Brain microvascular endothelial cell (primary cell): ENCODE results near the gene BEST2.
A peak's percentile ranks its signal among the peaks of the same experiment; 100 is the strongest.

Source experiments
- DNase-seq: peaks from one replicate; pipeline ENCODE4 v3.0.0-alpha.2; 2020
- H3K27ac ChIP-seq: fragments of 250-450 bp; sonication (Bioruptor Pico); 2 replicates; pipeline ENCODE4 v1.5.1; 2020; ENCODE audit warnings: mild to moderate bottlenecking, moderate library complexity
- H3K27me3 ChIP-seq: fragments of 250-450 bp; sonication (Bioruptor Pico); replicated peaks from 2 replicates; pipeline ENCODE4 v1.5.1; 2020; ENCODE audit warnings: mild to moderate bottlenecking
- H3K36me3 ChIP-seq: fragments of 250-450 bp; sonication (Bioruptor Pico); replicated peaks from 2 replicates; pipeline ENCODE4 v1.5.1; 2020; ENCODE audit warnings: mild to moderate bottlenecking
- H3K4me3 ChIP-seq: 2 replicates; pipeline ENCODE4 v1.5.1; 2011; ENCODE audit warnings: low read depth, mild to moderate bottlenecking, control low read depth, low read length, moderate library complexity
- in situ Hi-C: cut with HindIII; loops from 2 replicates; pipeline ENCODE4 v1.10.0; 2017; ENCODE audit warnings: low sequenced_read_pairs, low pct_ligation_motif_present
- TF ChIP-seq, protein P1 (sequence below): IDR thresholded peaks from 2 replicates; pipeline ENCODE4 v1.5.1; 2011; ENCODE audit warnings: low read depth, mild to moderate bottlenecking, moderate library complexity, low read length, control low read depth, inconsistent platforms; ENCODE audit errors: missing control alignments

Gene BEST2

DNA sequence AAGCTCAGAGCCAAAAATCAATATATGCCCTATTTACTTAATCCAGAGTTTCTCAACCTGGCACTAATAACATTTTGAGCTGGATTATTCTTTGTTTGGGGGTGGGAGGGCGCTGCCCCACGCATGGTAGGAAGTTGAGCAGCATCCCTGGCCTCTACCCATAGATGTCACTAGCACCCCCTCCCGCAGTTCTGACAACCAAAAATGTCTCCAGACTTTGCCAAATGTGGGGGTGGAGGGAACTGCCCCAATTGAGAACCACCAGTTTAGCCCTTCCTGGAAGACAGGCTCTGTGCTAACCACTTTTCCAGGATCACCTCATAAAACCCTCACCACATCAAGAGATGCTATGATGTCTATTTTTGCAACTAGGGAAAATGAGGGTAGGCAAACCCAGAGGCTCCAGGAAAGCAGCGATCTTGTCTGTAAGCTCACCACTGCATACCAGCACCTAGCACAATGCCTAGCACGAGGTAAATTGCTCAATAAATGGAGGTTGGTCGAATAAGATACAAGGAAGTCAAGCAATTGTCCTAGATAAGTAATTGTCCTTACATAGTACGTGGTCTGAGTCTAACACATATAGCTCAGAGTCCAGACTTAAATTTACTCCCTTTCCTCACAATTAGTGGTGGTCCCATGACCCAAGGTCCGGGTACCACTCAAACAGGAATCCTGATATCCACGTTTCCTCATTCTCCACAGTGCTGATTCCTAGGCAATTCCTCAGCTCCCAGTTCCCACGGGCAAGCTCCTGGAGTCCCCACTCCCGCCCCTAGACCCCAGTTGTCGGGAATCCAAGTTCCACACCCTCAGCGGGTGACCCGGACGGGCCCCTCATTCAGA lies 18.0 kb upstream of the BEST2 start:
- Histone ChIP-seq H3K27me3 (no peaks in the 10 kb centered on the region), H3K36me3 (peaks cover 28% of the 10 kb centered on the region), H3K4me3 (peak overlapping the region; percentile 94), H3K27ac (peak overlapping the region; percentile 89)
- in situ Hi-C loops: no loop called here
- TF ChIP-seq, protein P1, sequence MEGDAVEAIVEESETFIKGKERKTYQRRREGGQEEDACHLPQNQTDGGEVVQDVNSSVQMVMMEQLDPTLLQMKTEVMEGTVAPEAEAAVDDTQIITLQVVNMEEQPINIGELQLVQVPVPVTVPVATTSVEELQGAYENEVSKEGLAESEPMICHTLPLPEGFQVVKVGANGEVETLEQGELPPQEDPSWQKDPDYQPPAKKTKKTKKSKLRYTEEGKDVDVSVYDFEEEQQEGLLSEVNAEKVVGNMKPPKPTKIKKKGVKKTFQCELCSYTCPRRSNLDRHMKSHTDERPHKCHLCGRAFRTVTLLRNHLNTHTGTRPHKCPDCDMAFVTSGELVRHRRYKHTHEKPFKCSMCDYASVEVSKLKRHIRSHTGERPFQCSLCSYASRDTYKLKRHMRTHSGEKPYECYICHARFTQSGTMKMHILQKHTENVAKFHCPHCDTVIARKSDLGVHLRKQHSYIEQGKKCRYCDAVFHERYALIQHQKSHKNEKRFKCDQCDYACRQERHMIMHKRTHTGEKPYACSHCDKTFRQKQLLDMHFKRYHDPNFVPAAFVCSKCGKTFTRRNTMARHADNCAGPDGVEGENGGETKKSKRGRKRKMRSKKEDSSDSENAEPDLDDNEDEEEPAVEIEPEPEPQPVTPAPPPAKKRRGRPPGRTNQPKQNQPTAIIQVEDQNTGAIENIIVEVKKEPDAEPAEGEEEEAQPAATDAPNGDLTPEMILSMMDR: peak; percentile 70
- no peak for DNase-seq

DNA sequence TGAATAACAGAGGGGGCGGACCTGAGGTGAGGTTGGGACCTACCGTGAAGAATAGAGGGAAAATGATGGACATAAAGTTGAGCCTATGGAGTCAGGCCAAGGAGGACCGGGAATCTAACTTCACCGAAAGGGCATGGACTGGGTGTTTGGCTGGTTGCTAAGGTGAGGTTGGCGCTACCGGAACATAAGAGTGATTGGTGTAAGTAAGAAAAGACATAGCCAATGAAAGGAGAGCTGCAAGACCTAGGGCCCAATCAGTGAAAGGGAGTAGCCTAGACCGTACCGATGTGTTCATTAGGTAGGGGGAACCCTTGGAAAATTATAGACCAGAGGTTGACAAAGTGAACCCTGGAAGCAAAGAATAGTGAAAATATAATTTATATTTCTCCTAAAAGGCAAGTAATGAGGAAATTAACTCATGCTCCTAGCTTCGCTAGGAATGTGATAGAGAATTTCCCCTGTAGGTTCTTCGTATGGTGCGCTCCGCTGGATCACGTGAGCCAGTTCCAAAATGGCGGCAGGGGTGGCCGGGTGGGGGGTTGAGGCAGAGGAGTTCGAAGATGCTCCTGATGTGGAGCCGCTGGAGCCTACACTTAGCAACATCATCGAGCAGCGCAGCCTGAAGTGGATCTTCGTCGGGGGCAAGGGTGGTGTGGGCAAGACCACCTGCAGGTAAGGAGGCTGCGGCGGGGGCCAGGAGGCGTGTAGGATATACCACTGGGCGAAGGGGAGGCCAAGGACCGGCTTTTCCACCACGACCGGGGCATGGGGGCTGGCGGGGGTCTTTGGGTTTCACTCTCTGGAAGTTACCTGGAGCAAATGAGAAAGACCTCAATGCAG lies 14.4 kb upstream of the BEST2 start, which contains the start of gene GET3:
Gene GET3, plus strand, starts transcription at position 503 of the 840 bp plus-strand sequence. Its CDS starts 9 bp downstream, at position 512.
- TF ChIP-seq, protein P1: no peak
- in situ Hi-C loops: no loop called here
- peak within 1 kb of the TSS; percentile 97 for H3K4me3 ChIP-seq
- H3K36me3 ChIP-seq: no peaks in the 10 kb centered on the region
- peak; percentile 100 for DNase-seq
- peak within 1 kb of the TSS; percentile 96 for H3K27ac ChIP-seq
- H3K27me3 ChIP-seq: no peaks in the 10 kb centered on the region

DNA sequence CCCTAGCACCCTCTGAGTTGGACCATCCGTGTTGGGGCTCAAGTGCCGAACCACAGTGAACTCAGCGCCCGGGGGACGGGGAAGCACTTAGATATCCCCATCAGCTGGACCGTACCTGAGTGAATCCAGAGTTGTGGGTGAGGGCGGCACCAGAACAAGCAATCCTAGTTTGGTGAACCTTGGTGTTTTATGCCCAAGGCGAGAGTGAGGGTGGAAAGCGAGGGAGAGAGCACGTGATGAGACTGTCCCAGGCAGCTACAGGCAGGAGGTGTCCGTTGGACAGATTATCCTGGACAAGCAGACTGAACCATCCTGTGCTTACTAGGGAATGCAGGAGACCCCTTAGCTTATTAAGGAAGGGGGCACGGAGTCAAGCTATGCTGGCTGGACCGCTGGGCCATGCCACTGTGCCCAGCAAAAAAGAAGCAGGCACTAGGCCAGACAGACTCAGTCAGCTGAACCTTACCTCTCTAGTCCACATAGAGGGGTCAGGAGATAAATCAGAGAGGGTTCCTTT lies 13.7 kb upstream of the BEST2 start:
- no peaks in the 10 kb centered on the region for H3K36me3 ChIP-seq
- no peaks in the 10 kb centered on the region for H3K27me3 ChIP-seq
- TF ChIP-seq, protein P1: no peak
- H3K27ac ChIP-seq: peak overlapping the region; percentile 96
- in situ Hi-C loops: no loop called here
- no peak for DNase-seq
- H3K4me3 ChIP-seq: peak overlapping the region; percentile 97

DNA sequence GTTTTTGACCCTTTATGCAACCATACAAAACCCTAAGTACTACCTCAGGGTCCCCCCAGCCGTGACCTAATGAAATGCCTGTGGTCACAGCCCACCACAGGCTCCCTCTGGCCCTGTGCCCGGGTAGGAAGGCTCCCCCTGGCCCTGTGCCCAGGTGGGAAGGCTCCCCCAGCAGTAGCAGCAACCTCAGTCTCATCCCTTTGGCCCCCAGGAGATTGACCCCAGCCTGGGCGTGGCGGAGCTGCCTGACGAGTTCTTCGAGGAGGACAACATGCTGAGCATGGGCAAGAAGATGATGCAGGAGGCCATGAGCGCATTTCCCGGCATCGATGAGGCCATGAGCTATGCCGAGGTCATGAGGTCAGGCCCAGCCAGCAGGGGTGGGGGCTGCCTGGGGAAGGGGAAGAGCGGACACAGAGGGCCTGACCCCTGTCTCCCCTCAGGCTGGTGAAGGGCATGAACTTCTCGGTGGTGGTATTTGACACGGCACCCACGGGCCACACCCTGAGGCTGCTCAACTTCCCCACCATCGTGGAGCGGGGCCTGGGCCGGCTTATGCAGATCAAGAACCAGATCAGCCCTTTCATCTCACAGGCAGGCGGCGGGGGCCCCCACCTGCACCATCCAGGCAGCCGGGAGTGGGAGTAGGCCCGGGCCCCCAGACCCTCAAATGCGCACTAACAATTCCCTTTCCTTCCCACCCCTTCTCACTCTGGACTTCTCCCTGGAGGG lies 6.3 kb upstream of the BEST2 start:
- Histone ChIP-seq H3K36me3 (peaks cover 20% of the 10 kb centered on the region), H3K27me3 (no peaks in the 10 kb centered on the region), H3K27ac (no peak overlapping the region), H3K4me3 (no peak overlapping the region)
- TF ChIP-seq, protein P1: no peak
- in situ Hi-C loops: no loop called here
- peak; percentile 33 for DNase-seq

DNA sequence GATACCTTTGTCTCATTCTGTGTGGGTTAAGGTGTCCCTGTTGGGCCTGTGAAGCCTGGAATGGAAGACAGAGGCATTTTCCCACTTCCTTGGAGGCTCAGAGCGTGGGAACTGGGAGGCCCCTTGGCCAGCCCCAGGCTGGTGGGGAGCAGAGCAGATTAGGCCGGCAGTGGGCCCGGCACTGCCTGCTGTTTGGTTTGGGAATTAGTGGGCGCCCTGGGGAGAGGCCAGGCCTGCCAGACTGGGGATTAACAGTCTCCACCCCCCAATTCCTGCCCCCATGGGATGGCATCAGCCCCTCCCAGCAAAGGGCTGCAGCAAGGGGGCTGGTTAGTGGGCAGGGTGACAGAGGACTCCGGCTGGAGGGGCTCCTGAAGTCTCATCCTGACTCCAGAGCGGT lies 3.1 kb upstream of the BEST2 start:
- peaks cover 20% of the 10 kb centered on the region for H3K36me3 ChIP-seq
- in situ Hi-C loops: no loop called here

More for the DNA sequence above, 3.1 kb upstream of the BEST2 start:
- TF ChIP-seq, protein P1: no peak
- DNase-seq: no peak
- Histone ChIP-seq H3K4me3 (no peak overlapping the region), H3K27me3 (peaks cover 8% of the 10 kb centered on the region), H3K27ac (no peak overlapping the region)
